Neural cell (in vitro differentiated cells): ENCODE measurements around the gene ZNF362. TPM values are rescaled to one million over a fixed set of nuclear protein-coding genes. Genes with fewer than 3 reads are reported as not detected.

Source experiments
- H2AFZ ChIP-seq: fragments of 200-600, 300-800 bp; sonication (generic), shearing (Covaris generic); 2 replicates; pipeline ENCODE4 v1.6.0; 2014; ENCODE audit warnings: low read depth, mild to moderate bottlenecking, antibody characterized with exemption, low read length, moderate library complexity
- H3F3A ChIP-seq: fragments of 200-600 bp; shearing (Covaris generic); 2 replicates; pipeline ENCODE4 v1.6.1; 2016; ENCODE audit warnings: mild to moderate bottlenecking, moderate library complexity, mixed read lengths, antibody characterized with exemption, low read length; ENCODE audit not compliant: insufficient read depth, poor library complexity, severe bottlenecking
- H3K27ac ChIP-seq: fragments of 200-600, 300-800 bp; sonication (generic), shearing (Covaris generic); 2 replicates; pipeline ENCODE4 v1.5.1; 2014; ENCODE audit warnings: mild to moderate bottlenecking, low read length, moderate library complexity
- H3K27me3 ChIP-seq: fragments of 300-800, 200-600 bp; sonication (generic), shearing (Covaris generic); 2 replicates; pipeline ENCODE4 v1.6.0; 2014; ENCODE audit warnings: mild to moderate bottlenecking, low read depth, low read length, moderate library complexity; ENCODE audit not compliant: insufficient read depth
- H3K36me3 ChIP-seq: fragments of 300-800, 200-600 bp; sonication (generic), shearing (Covaris generic); 2 replicates; pipeline ENCODE4 v1.5.1; 2014; ENCODE audit warnings: mild to moderate bottlenecking, antibody characterized with exemption, low read length, moderate library complexity; ENCODE audit not compliant: insufficient read depth
- H3K4me2 ChIP-seq: fragments of 300-800, 200-600 bp; sonication (generic), shearing (Covaris generic); 2 replicates; pipeline ENCODE4 v1.6.0; 2014; ENCODE audit warnings: mild to moderate bottlenecking, low read length
- H3K4me3 ChIP-seq: fragments of 300-800, 200-600 bp; sonication (generic), shearing (Covaris generic); 2 replicates; pipeline ENCODE4 v1.5.1; 2014; ENCODE audit warnings: mild to moderate bottlenecking, low read length, moderate library complexity
- H3K79me2 ChIP-seq: fragments of 200-600 bp; shearing (Covaris generic); replicated peaks from 2 replicates; pipeline ENCODE4 v1.6.0; 2014; ENCODE audit warnings: mild to moderate bottlenecking, low read length, moderate library complexity; ENCODE audit not compliant: insufficient read depth
- H3K9ac ChIP-seq: fragments of 300-800, 200-600 bp; sonication (generic), shearing (Covaris generic); 2 replicates; pipeline ENCODE4 v1.6.1; 2016; ENCODE audit warnings: mild to moderate bottlenecking, low read length, mixed read lengths
- H3K9me2 ChIP-seq: fragments of 200-600 bp; shearing (Covaris generic); 2 replicates; pipeline ENCODE4 v1.6.1; 2016; ENCODE audit warnings: mild to moderate bottlenecking, low read length, mixed read lengths; ENCODE audit not compliant: insufficient read depth
- H3K9me3 ChIP-seq: fragments of 200-600, 300-800 bp; sonication (generic), shearing (Covaris generic); 2 replicates; pipeline ENCODE4 v1.6.1; 2016; ENCODE audit warnings: mild to moderate bottlenecking, mixed run types, low read length, moderate library complexity, mixed read lengths
- H4K20me1 ChIP-seq: fragments of 200-600 bp; shearing (Covaris generic); 2 replicates; pipeline ENCODE4 v1.6.1; 2016; ENCODE audit warnings: mild to moderate bottlenecking, mixed run types; ENCODE audit not compliant: insufficient read depth
- CTCF ChIP-seq: fragments of 450-650 bp; IDR thresholded peaks from 2 replicates; pipeline ENCODE4 v1.5.1; 2014; ENCODE audit warnings: antibody characterized with exemption, mild to moderate bottlenecking, moderate library complexity; ENCODE audit not compliant: poor library complexity, severe bottlenecking
- EP300 ChIP-seq: fragments of 450-650 bp; conservative IDR thresholded peaks from 2 replicates; pipeline ENCODE4 v1.6.1; 2014; ENCODE audit warnings: antibody characterized with exemption, mild to moderate bottlenecking, moderate library complexity; ENCODE audit not compliant: poor library complexity, severe bottlenecking
- EZH2 ChIP-seq: fragments of 200-600, 300-800 bp; shearing (Covaris generic), sonication (generic); IDR thresholded peaks from 2 replicates; pipeline ENCODE4 v1.6.1; 2014; ENCODE audit warnings: antibody characterized with exemption, low read length, borderline replicate concordance, mild to moderate bottlenecking; ENCODE audit not compliant: insufficient read depth, poor library complexity, severe bottlenecking
- MXI1 ChIP-seq: fragments of 450-650 bp; conservative IDR thresholded peaks from 2 replicates; pipeline ENCODE4 v1.6.1; 2014; ENCODE audit warnings: antibody characterized with exemption, mild to moderate bottlenecking; ENCODE audit not compliant: poor library complexity, severe bottlenecking
- POLR2AphosphoS5 ChIP-seq: IDR thresholded peaks from 2 replicates; pipeline ENCODE4 v1.6.1; 2012
- RAD21 ChIP-seq: fragments of 450-650 bp; conservative IDR thresholded peaks from 2 replicates; pipeline ENCODE4 v1.6.1; 2014; ENCODE audit warnings: antibody characterized with exemption, mild to moderate bottlenecking, moderate library complexity
- REST ChIP-seq: IDR thresholded peaks from 2 replicates; pipeline ENCODE4 v1.6.1; 2012; ENCODE audit warnings: borderline replicate concordance
- SMC3 ChIP-seq: fragments of 450-650 bp; conservative IDR thresholded peaks from 2 replicates; pipeline ENCODE4 v1.6.1; 2014; ENCODE audit warnings: antibody characterized with exemption, mild to moderate bottlenecking, moderate library complexity; ENCODE audit not compliant: poor library complexity
- TAF1 ChIP-seq: IDR thresholded peaks from 2 replicates; pipeline ENCODE4 v1.6.1; 2012; ENCODE audit warnings: low read depth
- polyA plus RNA-seq: library from polyadenylated mRNA; depleted of rRNA; stranded (reverse); fragments of >200 nt; gene quantifications from 2 replicates; pipeline ENCODE4 v1.2.3, GENCODE V29; 2014

Gene ZNF362
- polyA plus RNA-seq, 1 donor from 2014 or later = 17.6 TPM

- Histone ChIP-seq H3K79me2 (peaks cover 41% of the 10 kb centered on the region), H3K36me3 (peaks cover 48% of the 10 kb centered on the region), H3K9me2 (no peaks in the 10 kb centered on the region), H3K27ac (no peak overlapping the region), H3K9ac (no peak overlapping the region), H3K4me3 (no peak overlapping the region), H2AFZ (no peak overlapping the region), H3F3A (no peaks in the 10 kb centered on the region), H3K9me3 (no peaks in the 10 kb centered on the region), H3K27me3 (no peaks in the 10 kb centered on the region), H4K20me1 (peaks cover 34% of the 10 kb centered on the region), H3K4me2 (no peak overlapping the region)
- TF ChIP-seq POLR2AphosphoS5 (peak; percentile 8), RAD21 (no peak), CTCF (no peak)
These were observed 74.1 kb downstream of the ZNF362 start for GRCh38 chr1:33330361-33330890.

GRCh38 chr1:33330906-33331305, 74.6 kb downstream of the ZNF362 start:
- no peaks in the 10 kb centered on the region for H3K9me3 ChIP-seq
- no peak overlapping the region for H3K4me2 ChIP-seq
- peaks cover 29% of the 10 kb centered on the region for H4K20me1 ChIP-seq
- H3K27ac ChIP-seq = no peak overlapping the region
- no peak overlapping the region for H3K4me3 ChIP-seq
- H3K36me3 ChIP-seq = peaks cover 43% of the 10 kb centered on the region
- no peaks in the 10 kb centered on the region for H3K27me3 ChIP-seq
- no peaks in the 10 kb centered on the region for H3K9me2 ChIP-seq
- TF ChIP-seq SMC3 = no peak
- no peak for TF ChIP-seq EZH2
- no peak for TF ChIP-seq EP300
- no peak for TF ChIP-seq RAD21
- TF ChIP-seq CTCF = no peak
- TF ChIP-seq REST = no peak
- TF ChIP-seq TAF1 = no peak
- TF ChIP-seq MXI1 = no peak
- TF ChIP-seq POLR2AphosphoS5 = no peak
- H2AFZ ChIP-seq = no peak overlapping the region
- peaks cover 41% of the 10 kb centered on the region for H3K79me2 ChIP-seq
- H3K9ac ChIP-seq = no peak overlapping the region
- no peaks in the 10 kb centered on the region for H3F3A ChIP-seq
